ENCODE measurements around the gene NAV3.

Gene NAV3

GRCh38 chr12:77907936-77908335 lies 77.2 kb downstream of the NAV3 start:
- H3F3A ChIP-seq (ENCODE audit: low read depth), result no peaks in the 10 kb centered on the region
- H4K20me1 ChIP-seq (ENCODE audit: insufficient read depth, low read length, poor library complexity, severe bottlenecking), result no peaks in the 10 kb centered on the region
- H3K27me3 ChIP-seq (ENCODE audit: insufficient read depth, low read length, poor library complexity, severe bottlenecking), result no peaks in the 10 kb centered on the region
- H3K79me2 ChIP-seq (ENCODE audit: insufficient read depth, low read length), result no peaks in the 10 kb centered on the region
- no peaks in the 10 kb centered on the region for H3K9me3 ChIP-seq (ENCODE audit: insufficient read depth, low read depth, low read length)
- H3K36me3 ChIP-seq (ENCODE audit: insufficient read depth, low read length), result no peaks in the 10 kb centered on the region
- TF ChIP-seq CTCF (conservative IDR thresholded peaks at IDR 0.05; ENCODE audit: low read length) (no peak), EZH2phosphoT487 (IDR thresholded peaks at IDR 0.05; ENCODE audit: borderline replicate concordance) (no peak)
- H3K9ac ChIP-seq (ENCODE audit: low read depth, low read length, poor library complexity, severe bottlenecking), result no peak overlapping the region
- H2AFZ ChIP-seq (ENCODE audit: low read length), result no peak overlapping the region
- H3K9me2 ChIP-seq (replicated peaks; ENCODE audit: low read depth, low read length), result no peaks in the 10 kb centered on the region
- no peak overlapping the region for H3K4me2 ChIP-seq (ENCODE audit: low read depth, low read length, poor library complexity, severe bottlenecking)
- H3K4me3 ChIP-seq (ENCODE audit: low read length, poor library complexity, severe bottlenecking), result no peak overlapping the region
- H3K4me1 ChIP-seq (ENCODE audit: insufficient read depth, low read length, poor library complexity, severe bottlenecking), result no peaks in the 10 kb centered on the region

- Histone ChIP-seq H3K4me1 (ENCODE audit: insufficient read depth, low read length, poor library complexity, severe bottlenecking) (no peaks in the 10 kb centered on the region), H3K4me2 (ENCODE audit: low read depth, low read length, poor library complexity, severe bottlenecking) (no peak overlapping the region), H3K9me3 (ENCODE audit: insufficient read depth, low read depth, low read length) (no peaks in the 10 kb centered on the region), H4K20me1 (ENCODE audit: insufficient read depth, low read length, poor library complexity, severe bottlenecking) (no peaks in the 10 kb centered on the region), H3K27me3 (ENCODE audit: insufficient read depth, low read length, poor library complexity, severe bottlenecking) (no peaks in the 10 kb centered on the region), H3K79me2 (ENCODE audit: insufficient read depth, low read length) (no peaks in the 10 kb centered on the region), H3F3A (ENCODE audit: low read depth) (no peaks in the 10 kb centered on the region), H3K4me3 (ENCODE audit: low read length, poor library complexity, severe bottlenecking) (no peak overlapping the region), H3K9me2 (replicated peaks; ENCODE audit: low read depth, low read length) (no peaks in the 10 kb centered on the region), H3K36me3 (ENCODE audit: insufficient read depth, low read length) (no peaks in the 10 kb centered on the region), H3K9ac (ENCODE audit: low read depth, low read length, poor library complexity, severe bottlenecking) (no peak overlapping the region), H2AFZ (ENCODE audit: low read length) (no peak overlapping the region)
- TF ChIP-seq EZH2phosphoT487 (IDR thresholded peaks at IDR 0.05; ENCODE audit: borderline replicate concordance), result no peak
- no peak for TF ChIP-seq CTCF (conservative IDR thresholded peaks at IDR 0.05; ENCODE audit: low read length)
These were observed 83.4 kb downstream of the NAV3 start for GRCh38 chr12:77914081-77914488.

- H3F3A ChIP-seq (ENCODE audit: low read depth), result no peaks in the 10 kb centered on the region
- no peak overlapping the region for H3K4me2 ChIP-seq (ENCODE audit: low read depth, low read length, poor library complexity, severe bottlenecking)
- no peak overlapping the region for H2AFZ ChIP-seq (ENCODE audit: low read length)
- no peaks in the 10 kb centered on the region for H3K27me3 ChIP-seq (ENCODE audit: insufficient read depth, low read length, poor library complexity, severe bottlenecking)
- no peaks in the 10 kb centered on the region for H3K4me1 ChIP-seq (ENCODE audit: insufficient read depth, low read length, poor library complexity, severe bottlenecking)
- no peaks in the 10 kb centered on the region for H3K9me3 ChIP-seq (ENCODE audit: insufficient read depth, low read depth, low read length)
- no peak overlapping the region for H3K4me3 ChIP-seq (ENCODE audit: low read length, poor library complexity, severe bottlenecking)
- H3K79me2 ChIP-seq (ENCODE audit: insufficient read depth, low read length), result no peaks in the 10 kb centered on the region
- H3K9ac ChIP-seq (ENCODE audit: low read depth, low read length, poor library complexity, severe bottlenecking), result no peak overlapping the region
- no peaks in the 10 kb centered on the region for H3K9me2 ChIP-seq (replicated peaks; ENCODE audit: low read depth, low read length)
- no peaks in the 10 kb centered on the region for H3K36me3 ChIP-seq (ENCODE audit: insufficient read depth, low read length)
- TF ChIP-seq CTCF (conservative IDR thresholded peaks at IDR 0.05; ENCODE audit: low read length) (no peak), EZH2phosphoT487 (IDR thresholded peaks at IDR 0.05; ENCODE audit: borderline replicate concordance) (no peak)
- H4K20me1 ChIP-seq (ENCODE audit: insufficient read depth, low read length, poor library complexity, severe bottlenecking), result no peaks in the 10 kb centered on the region
These were observed 84.4 kb downstream of the NAV3 start for GRCh38 chr12:77915071-77915600.
